ENCODE data around the gene RBFOX2. TPM values are rescaled to one million over a fixed set of nuclear protein-coding genes. Genes with fewer than 3 reads are reported as not detected.

RBFOX2 gene
- total RNA-seq, 1 experiment from 2014 or later, result 147 TPM

DNA sequence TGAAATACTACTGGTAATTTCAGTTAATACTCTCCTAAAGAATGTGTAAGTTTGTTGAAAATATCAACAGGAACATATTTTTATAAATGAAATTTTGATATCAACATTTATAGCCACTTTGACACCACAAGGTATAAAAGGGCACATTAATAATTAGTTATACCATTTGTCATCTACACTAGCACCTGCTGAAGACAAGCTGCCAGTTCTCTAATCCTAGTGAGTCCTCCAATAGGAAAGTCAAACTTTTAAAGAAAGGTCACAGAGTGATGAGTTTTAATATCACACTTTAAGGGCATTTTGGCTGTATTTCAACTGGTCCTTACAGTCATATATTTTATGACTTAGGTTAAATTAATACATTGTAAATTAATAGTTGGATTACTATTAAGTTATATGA is 258.6 kb downstream of the RBFOX2 start:
- H3K4me1 ChIP-seq, result peaks cover 12% of the 10 kb centered on the region
- peaks cover 3% of the 10 kb centered on the region; the same call in 1 of the 2 replicates for H3K36me3 ChIP-seq
- H3K27ac ChIP-seq, result no peak overlapping the region
- H3K27me3 ChIP-seq, result no peaks in the 10 kb centered on the region
- H3K9me3 ChIP-seq (replicated peaks), result no peaks in the 10 kb centered on the region
- no peak overlapping the region for H3K4me3 ChIP-seq
- DNase-seq, result no peak

DNA sequence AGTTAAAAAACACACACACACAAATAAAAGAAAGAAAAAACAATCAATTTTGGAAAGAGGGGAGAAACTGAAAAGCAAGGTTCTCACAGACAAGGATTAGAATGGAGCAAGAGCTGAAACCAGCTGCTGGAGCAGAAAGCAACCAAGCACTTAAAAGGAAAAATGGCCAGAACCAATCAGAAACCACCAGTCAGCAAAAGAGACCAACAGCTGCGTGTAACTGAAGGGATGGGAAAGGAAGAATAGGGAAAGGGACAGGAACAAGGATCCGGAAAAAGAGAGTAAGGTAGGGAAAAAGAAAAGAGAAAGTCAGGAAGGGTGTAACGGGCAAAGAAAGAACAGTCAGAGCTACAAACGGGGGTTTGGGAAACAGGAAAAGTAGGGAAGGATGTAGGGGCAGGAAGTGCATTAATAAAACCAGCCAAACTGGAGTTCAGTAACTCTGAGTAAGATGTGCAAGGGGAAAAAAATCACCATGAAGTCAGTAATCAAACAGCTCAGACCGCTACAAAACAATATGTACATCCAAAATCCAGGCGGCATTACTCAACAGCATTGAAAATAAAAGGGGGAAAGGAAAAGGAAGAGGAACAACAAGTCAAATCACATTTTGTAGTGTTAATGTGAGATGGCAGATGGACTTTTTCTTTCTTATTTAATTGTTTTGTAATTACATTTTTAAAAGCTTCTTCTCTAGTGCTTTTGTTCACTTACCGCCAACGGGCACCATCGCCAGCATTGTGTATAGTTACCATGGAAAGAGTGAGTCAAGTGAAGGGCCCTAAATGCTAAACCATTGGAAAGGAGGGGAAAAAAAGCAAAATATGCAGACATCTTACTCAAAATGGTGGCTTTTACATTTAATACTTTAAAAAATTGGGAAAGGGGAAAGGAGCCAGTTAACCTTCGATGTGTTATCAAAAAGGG is 261.7 kb downstream of the RBFOX2 start:
- H3K4me3 ChIP-seq, result no peak overlapping the region
- DNase-seq, result peak; percentile 55 to 82
- peak overlapping the region; percentile 50 for H3K27ac ChIP-seq
- H3K36me3 ChIP-seq, result peaks cover 22% of the 10 kb centered on the region
- no peaks in the 10 kb centered on the region for H3K9me3 ChIP-seq (replicated peaks)
- H3K27me3 ChIP-seq, result no peaks in the 10 kb centered on the region
- H3K4me1 ChIP-seq, result peaks cover 12% of the 10 kb centered on the region

DNA sequence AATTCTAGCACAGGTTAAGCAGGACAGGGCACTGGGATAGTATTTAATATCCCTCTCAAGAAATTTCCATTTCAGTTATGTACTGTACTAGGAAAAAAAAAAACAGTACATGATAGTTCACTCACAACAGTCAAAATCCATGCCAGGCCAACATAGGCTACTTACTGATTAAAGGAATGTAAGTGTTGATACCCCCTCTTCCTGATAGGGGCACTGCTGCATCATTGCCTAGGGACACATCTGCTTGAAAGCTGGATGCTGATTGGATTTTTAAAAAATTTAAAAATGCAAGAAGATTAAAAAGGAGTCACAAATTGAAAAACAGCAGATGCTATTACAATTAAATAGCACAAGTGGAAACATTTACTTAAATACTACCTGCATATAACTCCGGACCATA is 267.6 kb downstream of the RBFOX2 start:
- H3K27ac ChIP-seq, result no peak overlapping the region
- H3K4me3 ChIP-seq, result no peak overlapping the region
- no peaks in the 10 kb centered on the region for H3K9me3 ChIP-seq (replicated peaks)
- H3K27me3 ChIP-seq, result no peaks in the 10 kb centered on the region
- peaks cover 2% of the 10 kb centered on the region; the same call in 1 of the 2 replicates for H3K4me1 ChIP-seq
- peak in 1 of 2 experiments; percentile 16 for DNase-seq
- H3K36me3 ChIP-seq, result peaks cover 45% of the 10 kb centered on the region

DNA sequence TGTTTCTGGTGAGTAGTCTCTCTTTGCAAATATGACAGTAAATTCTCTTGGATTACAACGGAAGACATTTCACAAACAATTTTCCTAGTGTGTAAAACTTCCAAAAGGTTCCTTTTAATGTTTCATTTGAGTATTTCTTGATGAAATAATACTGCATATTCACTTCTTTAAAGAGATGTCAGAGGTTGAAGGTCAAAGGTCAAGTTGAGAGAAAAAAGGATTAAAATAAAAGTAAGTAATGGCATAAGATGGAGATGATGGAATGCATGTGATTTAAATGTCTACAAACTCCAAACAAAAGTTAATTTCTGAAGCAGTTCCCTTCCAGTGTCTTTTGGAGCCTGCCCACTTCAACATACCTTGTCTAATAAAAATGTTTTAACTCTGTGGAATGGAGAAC is 270.2 kb downstream of the RBFOX2 start:
- no peak for DNase-seq
- Histone ChIP-seq H3K4me1 (no peaks in the 10 kb centered on the region), H3K4me3 (no peak overlapping the region), H3K27ac (no peak overlapping the region), H3K9me3 (replicated peaks) (no peaks in the 10 kb centered on the region), H3K36me3 (peaks cover 53% of the 10 kb centered on the region), H3K27me3 (no peaks in the 10 kb centered on the region)

DNA sequence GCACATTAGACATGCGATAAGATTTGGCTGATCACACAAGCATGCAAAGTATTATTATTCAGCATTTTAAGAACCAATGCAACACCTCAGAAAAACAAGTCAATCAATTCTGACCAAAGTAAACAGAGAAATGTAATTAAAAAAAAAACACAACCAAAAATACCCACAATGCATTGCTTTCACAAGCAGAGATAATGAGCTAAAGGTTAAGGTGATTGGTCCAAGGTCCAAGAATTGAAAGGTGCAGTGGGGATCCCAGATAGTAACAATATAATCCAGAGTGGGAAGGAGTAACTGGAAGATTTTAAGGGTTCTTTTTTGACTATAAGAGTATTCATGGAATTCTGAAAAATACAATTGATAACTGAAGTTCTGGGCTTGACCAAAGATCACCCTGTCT is 271.9 kb downstream of the RBFOX2 start:
- Histone ChIP-seq H3K27ac (no peak overlapping the region), H3K9me3 (replicated peaks) (no peaks in the 10 kb centered on the region), H3K4me3 (no peak overlapping the region), H3K36me3 (peaks cover 44% of the 10 kb centered on the region), H3K27me3 (no peaks in the 10 kb centered on the region), H3K4me1 (no peaks in the 10 kb centered on the region)
- no peak for DNase-seq

DNA sequence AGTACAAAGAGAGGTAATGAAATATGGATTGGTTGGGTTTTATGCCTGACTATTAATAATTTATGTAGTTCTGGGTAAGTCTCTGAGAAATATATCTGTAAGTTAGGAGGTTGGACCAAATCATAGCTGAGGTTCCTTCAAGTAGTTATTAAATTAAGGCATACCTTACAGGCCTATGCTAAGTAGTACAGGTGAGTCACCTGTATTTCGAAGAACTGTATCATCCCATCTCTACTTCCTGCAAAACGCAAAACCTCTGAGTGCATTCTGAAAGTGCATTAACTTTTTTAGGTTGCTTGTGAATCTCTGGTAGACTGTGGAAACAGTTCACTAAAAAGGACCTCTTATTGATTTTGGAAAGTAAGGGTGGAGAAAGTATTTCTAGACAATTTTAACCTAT is 273.9 kb downstream of the RBFOX2 start:
- Histone ChIP-seq H3K36me3 (peaks cover 35% of the 10 kb centered on the region), H3K4me3 (no peak overlapping the region), H3K27ac (no peak overlapping the region), H3K9me3 (replicated peaks) (no peaks in the 10 kb centered on the region), H3K27me3 (no peaks in the 10 kb centered on the region), H3K4me1 (no peaks in the 10 kb centered on the region)
- DNase-seq, result no peak

DNA sequence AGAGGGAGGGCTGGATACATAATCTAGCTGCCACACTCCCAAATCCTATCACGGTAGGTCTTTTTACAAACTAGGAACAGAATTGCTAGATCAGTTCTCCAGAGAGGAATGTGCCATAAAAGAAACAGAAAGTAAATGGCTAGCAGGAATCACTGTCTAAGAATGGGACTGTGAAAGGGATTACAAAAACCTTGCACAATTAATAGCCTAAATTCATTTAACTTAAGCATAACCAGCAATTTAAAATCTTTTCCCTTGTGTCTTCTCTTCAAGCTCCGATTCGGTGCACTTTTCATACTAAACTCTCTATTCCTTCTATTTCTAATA is 275.8 kb downstream of the RBFOX2 start:
- no peaks in the 10 kb centered on the region for H3K27me3 ChIP-seq
- no peak overlapping the region for H3K27ac ChIP-seq
- no peaks in the 10 kb centered on the region for H3K9me3 ChIP-seq (replicated peaks)
- no peak for DNase-seq
- peaks cover 28% of the 10 kb centered on the region for H3K36me3 ChIP-seq
- no peak overlapping the region for H3K4me3 ChIP-seq
- H3K4me1 ChIP-seq, result no peaks in the 10 kb centered on the region

DNA sequence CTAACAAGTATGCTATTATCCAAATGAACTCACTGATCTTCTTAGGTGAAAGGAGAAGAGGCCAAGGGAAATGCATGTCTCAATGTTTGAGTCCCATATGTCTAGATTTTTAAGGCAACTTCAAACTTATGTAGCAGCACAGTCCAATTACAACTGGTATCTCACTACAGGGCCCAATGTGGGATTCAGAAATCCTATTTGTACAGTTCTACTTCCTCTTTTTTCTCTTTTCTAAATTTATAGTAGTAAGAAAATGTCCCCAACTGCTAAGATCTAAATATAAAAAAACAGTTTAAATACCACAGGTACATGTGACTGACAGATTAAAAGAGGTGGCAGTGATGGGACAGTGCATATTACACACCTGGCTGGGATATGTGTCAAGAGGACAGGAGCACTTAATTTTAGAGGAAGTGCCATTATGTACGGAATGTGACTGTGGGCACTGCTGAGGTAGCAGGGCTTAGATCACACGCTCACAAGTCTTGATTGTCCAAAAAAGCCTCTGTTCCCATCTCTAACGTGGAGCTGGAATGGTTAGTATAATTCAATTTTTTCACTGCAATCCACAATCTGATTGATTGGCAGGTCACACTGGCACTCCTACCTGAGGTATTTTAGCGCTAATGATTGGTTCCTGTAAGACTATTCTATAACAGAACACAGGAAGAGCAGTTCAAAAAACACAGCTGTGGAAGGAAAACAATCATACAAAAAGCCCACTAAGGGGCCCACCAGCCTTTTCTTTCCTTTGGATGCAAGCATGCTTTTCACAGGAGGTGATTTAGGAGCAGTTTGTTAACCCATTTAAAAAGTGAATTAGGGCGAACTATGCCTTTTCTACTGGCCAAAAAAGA is 276.4 kb downstream of the RBFOX2 start:
- DNase-seq, result no peak
- H3K36me3 ChIP-seq, result peaks cover 26% of the 10 kb centered on the region
- no peak overlapping the region for H3K27ac ChIP-seq
- H3K27me3 ChIP-seq, result no peaks in the 10 kb centered on the region
- H3K9me3 ChIP-seq (replicated peaks), result no peaks in the 10 kb centered on the region
- H3K4me1 ChIP-seq, result no peaks in the 10 kb centered on the region
- H3K4me3 ChIP-seq, result no peak overlapping the region

DNA sequence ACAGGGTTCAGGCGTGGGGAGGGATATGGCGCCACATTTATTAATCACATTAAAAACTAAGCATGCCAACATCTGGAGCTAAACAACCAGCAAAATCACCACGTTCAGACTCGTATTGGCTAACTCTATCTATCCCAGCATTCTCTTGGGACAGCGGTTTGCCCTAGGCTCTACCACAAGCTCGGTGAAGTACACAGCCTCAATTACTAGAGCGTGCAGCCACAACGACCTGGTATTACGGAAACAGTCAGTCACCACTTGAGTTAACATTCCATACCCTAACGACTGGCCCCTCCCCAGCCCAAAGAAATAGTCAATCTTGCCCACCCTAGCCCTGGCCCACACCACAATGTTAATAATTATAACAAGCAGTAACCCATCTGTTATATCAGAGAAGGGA is 278.8 kb downstream of the RBFOX2 start:
- H3K27ac ChIP-seq, result no peak overlapping the region
- peaks cover 29% of the 10 kb centered on the region for H3K36me3 ChIP-seq
- H3K9me3 ChIP-seq (replicated peaks), result no peaks in the 10 kb centered on the region
- no peak overlapping the region for H3K4me3 ChIP-seq
- H3K4me1 ChIP-seq, result no peaks in the 10 kb centered on the region
- no peaks in the 10 kb centered on the region for H3K27me3 ChIP-seq
- no peak for DNase-seq

DNA sequence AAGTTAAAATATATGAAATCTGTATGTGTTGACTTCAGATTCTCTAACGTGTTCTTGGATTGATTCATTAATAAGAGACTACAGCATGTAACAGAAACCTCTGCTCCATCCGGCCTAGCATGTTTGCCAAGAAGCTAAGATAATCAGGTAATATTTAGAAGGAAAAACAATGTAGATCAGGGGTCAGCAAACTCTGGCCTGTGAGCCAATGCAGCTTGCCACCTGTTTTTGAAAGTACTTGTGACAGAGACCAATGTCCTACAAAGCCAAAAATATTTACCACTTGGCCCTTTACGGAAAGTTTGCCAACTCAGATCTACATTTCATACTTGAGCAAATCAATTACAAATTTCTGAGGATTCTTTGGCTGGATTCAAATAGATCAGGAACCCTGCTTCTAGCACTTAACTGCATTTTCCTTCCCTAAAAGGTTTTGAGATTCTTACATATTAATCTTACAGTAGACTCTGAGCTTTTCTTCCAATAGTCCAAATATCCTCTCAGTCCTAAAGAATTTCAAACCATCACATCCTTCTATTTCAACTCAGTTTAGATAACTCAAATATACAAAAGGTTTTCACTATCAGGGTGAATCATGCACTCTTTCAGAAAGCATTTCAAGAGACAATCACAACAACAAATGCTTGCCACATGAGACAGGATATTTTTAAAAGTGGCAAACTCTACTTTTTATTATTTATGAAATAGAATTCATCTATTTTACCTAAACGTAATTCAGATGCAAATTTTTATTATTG is 281.5 kb downstream of the RBFOX2 start:
- Histone ChIP-seq H3K36me3 (peaks cover 47% of the 10 kb centered on the region), H3K27ac (no peak overlapping the region), H3K27me3 (no peaks in the 10 kb centered on the region), H3K4me1 (no peaks in the 10 kb centered on the region), H3K9me3 (replicated peaks) (no peaks in the 10 kb centered on the region), H3K4me3 (no peak overlapping the region)
- no peak for DNase-seq

DNA sequence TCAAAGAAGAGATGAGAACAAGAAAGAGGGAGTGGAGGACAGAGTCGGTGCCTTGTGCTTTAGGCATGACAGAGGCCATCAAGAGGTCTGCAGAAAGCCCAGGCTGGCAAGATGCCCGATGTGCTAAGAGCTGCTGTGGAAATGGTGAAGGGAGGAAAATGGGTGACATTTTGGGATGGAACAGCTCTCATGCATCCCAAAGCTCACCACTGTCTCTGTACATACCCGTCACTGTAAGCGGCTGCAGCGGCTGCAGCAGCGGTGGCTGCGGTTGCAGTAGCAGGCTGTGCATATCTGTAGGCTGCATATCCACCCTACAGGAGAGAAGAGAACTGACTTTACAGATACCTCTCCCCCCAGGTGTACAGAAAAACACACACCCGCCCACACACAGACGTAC is 282.4 kb downstream of the RBFOX2 start:
- Histone ChIP-seq H3K27ac (no peak overlapping the region), H3K36me3 (peaks cover 46% of the 10 kb centered on the region), H3K9me3 (replicated peaks) (no peaks in the 10 kb centered on the region), H3K27me3 (no peaks in the 10 kb centered on the region), H3K4me3 (no peak overlapping the region), H3K4me1 (no peaks in the 10 kb centered on the region)
- DNase-seq, result no peak

DNA sequence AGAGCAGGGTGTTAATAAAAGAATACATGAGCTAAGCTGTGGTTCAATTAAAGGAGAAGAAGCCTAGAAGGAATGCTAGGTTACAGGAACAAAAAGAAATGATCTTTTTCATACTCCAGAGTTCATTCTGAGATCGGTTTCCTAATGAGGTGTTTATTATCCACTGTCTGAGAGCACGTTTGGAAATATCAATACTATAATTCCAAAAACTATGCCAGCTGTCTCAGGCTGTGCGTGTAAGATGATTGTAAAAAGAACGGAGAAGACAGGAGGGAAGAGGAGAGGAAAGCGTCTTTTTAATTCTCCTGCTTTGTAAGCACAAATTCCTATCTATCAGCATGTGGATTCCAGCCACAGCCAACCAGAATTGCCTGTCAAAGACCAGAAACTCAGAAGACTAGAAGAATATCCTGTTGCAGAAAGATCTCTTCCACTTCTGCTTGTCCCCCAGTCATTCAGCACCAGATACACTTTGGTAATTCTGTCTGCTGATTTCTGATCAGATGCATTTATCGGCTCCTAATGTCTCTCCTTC is 285.2 kb downstream of the RBFOX2 start:
- Histone ChIP-seq H3K9me3 (replicated peaks) (no peaks in the 10 kb centered on the region), H3K4me1 (no peaks in the 10 kb centered on the region), H3K4me3 (no peak overlapping the region), H3K27ac (no peak overlapping the region), H3K27me3 (no peaks in the 10 kb centered on the region), H3K36me3 (peaks cover 46% of the 10 kb centered on the region)
- no peak for DNase-seq

DNA sequence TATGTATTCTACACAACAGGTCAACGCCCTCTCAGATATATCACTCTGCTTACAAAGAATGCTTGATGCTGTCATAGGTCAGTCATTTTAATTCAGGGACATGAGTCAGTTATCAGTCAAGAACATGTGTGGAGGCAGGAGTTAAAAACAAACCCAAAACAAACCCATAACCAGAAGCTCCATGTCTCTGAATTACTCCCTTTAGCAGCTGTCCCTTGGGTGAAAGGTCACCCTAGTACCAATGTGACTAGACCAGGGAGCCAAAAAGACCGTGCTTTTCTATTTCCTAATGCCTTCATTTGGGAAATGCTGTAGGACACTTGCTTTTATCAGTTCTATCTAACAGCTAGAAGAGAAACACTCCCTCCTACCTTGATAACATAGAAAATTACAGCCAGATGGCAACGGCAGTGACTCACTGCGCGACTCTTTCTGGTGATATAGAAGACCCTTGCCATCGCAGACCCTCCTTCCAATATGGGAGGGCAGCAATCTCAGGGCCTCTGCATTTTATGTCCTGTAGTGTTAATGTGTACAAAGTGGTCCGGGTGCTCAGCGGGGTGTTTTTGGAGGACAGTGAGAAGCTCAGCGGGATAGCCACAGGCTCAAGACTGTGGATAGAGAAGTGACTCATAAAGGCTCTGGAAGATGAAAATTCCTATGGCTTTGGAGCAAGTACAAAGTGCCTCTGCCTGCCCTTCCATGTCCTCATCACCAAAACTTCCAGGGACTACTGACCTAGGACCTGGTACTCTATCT is 286.1 kb downstream of the RBFOX2 start:
- H3K27ac ChIP-seq, result no peak overlapping the region
- H3K27me3 ChIP-seq, result no peaks in the 10 kb centered on the region
- H3K4me1 ChIP-seq, result no peaks in the 10 kb centered on the region
- H3K4me3 ChIP-seq, result no peak overlapping the region
- H3K36me3 ChIP-seq, result peaks cover 45% of the 10 kb centered on the region
- no peaks in the 10 kb centered on the region for H3K9me3 ChIP-seq (replicated peaks)
- no peak for DNase-seq

DNA sequence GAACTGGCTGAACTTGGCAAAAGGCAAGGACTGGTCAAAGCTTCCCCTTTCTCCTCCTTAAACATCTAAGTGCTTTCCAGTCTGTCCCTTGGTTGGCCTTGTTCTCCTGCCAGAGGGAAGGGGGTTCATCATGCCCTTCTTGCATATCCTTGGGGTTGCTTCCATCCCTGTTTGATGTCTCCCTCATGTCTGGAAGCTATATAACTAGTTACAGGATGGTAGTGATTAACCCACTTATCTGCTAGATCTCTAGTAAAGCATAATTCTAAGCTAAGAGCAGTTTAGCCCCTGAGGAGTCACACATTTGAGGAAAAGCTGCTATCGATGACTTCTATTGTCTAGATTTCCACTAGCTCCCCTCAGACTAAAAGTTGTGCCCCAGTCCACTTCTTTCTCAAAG is 288.0 kb downstream of the RBFOX2 start:
- peaks cover 34% of the 10 kb centered on the region for H3K36me3 ChIP-seq
- no peaks in the 10 kb centered on the region for H3K9me3 ChIP-seq (replicated peaks)
- H3K4me1 ChIP-seq, result no peaks in the 10 kb centered on the region
- H3K4me3 ChIP-seq, result no peak overlapping the region
- no peaks in the 10 kb centered on the region for H3K27me3 ChIP-seq
- H3K27ac ChIP-seq, result no peak overlapping the region
- DNase-seq, result no peak

All from SJCRH30 (cell line).